GM19468 (cell line): ENCODE data around the gene TXNIP.

ENCODE experiments used
- ATAC-seq: cut with Tn5 transposase; IDR thresholded peaks from one replicate; pipeline ENCODE4 v1.9.1; 2021; ENCODE audit warnings: mild to moderate bottlenecking, moderate library complexity, moderate number of reproducible peaks; ENCODE audit not compliant: unreplicated experiment; ENCODE audit errors: extremely low read depth

The TXNIP gene

GRCh38 chr1:145987926-145988325 lies 8.5 kb downstream of the TXNIP start:
- no peak for ATAC-seq

GRCh38 chr1:145986551-145986950 lies 9.8 kb downstream of the TXNIP start:
- ATAC-seq: no peak

- no peak for ATAC-seq
Observed at GRCh38 chr1:145985502-145986439, 10.6 kb downstream of the TXNIP start.

GRCh38 chr1:145985129-145985501 lies 11.3 kb downstream of the TXNIP start:
- ATAC-seq: no peak

- no peak for ATAC-seq
Observed at GRCh38 chr1:145983960-145984830, 12.2 kb downstream of the TXNIP start.

- ATAC-seq: no peak
Observed at GRCh38 chr1:145983206-145983675, 13.1 kb downstream of the TXNIP start.

GRCh38 chr1:145982010-145982723 lies 14.2 kb downstream of the TXNIP start:
- ATAC-seq: no peak

- ATAC-seq: no peak
Observed at GRCh38 chr1:145980457-145980994, 15.9 kb downstream of the TXNIP start.

- no peak for ATAC-seq
Observed at GRCh38 chr1:145979746-145980456, 16.5 kb downstream of the TXNIP start.

- ATAC-seq: peak; percentile 88
Observed at GRCh38 chr1:145978854-145979745, 17.3 kb downstream of the TXNIP start.

- no peak for ATAC-seq
Observed at GRCh38 chr1:145978471-145978853, 17.9 kb downstream of the TXNIP start.

- no peak for ATAC-seq
Observed at GRCh38 chr1:145977486-145978470, 18.6 kb downstream of the TXNIP start.

- ATAC-seq: no peak
Observed at GRCh38 chr1:145977016-145977415, 19.4 kb downstream of the TXNIP start.

- no peak for ATAC-seq
Observed at GRCh38 chr1:145975216-145975615, 21.2 kb downstream of the TXNIP start.

GRCh38 chr1:145974721-145975120 lies 21.7 kb downstream of the TXNIP start:
- no peak for ATAC-seq

- no peak for ATAC-seq
Observed at GRCh38 chr1:145972580-145972979, 23.8 kb downstream of the TXNIP start.

- ATAC-seq: no peak
Observed at GRCh38 chr1:145967288-145967687, 29.1 kb downstream of the TXNIP start.
